ENCODE measurements around the gene TPCN2.

The TPCN2 gene

GRCh38 chr11:69084371-69084770, 35.6 kb downstream of the TPCN2 start:
- no peak for DNase-seq
- Histone ChIP-seq H3K9me3 (ENCODE audit: insufficient read depth, low read depth, low read length) (peaks cover 2% of the 10 kb centered on the region), H4K91ac (ENCODE audit: low read depth, low read length) (no peak overlapping the region), H3K23ac (ENCODE audit: low read length) (no peak overlapping the region), H3K9ac (ENCODE audit: low read length) (no peak overlapping the region), H3K4me2 (ENCODE audit: low read length) (no peak overlapping the region), H3K4me1 (ENCODE audit: control insufficient read depth in 1 of 2, insufficient read depth in 2 of 2, low read length in 2 of 2) (peaks cover 0 to 2% of the 10 kb centered on the region in 2 experiments), H2AK5ac (ENCODE audit: low read length) (no peak overlapping the region), H3K79me1 (ENCODE audit: low read length) (no peaks in the 10 kb centered on the region), H3K27ac (ENCODE audit: low read depth, low read length) (no peak overlapping the region), H3K4ac (ENCODE audit: low read depth, low read length) (no peak overlapping the region), H3K18ac (ENCODE audit: low read length) (no peak overlapping the region), H3K14ac (ENCODE audit: low read length) (no peak overlapping the region), H3K27me3 (ENCODE audit: insufficient read depth, low read length) (no peaks in the 10 kb centered on the region), H4K12ac (ENCODE audit: low read depth, low read length) (no peak overlapping the region), H3K36me3 (ENCODE audit: control insufficient read depth in 1 of 2, insufficient read depth in 2 of 2, low read length in 2 of 2) (peaks cover 12 to 23% of the 10 kb centered on the region in 2 experiments), H4K8ac (ENCODE audit: low read depth, low read length) (no peak overlapping the region), H3K4me3 (ENCODE audit: low read depth, low read length) (no peak overlapping the region), H2BK120ac (ENCODE audit: insufficient read depth, low read length, poor library complexity) (no peak overlapping the region), H2BK12ac (ENCODE audit: low read length) (no peak overlapping the region), H2BK5ac (ENCODE audit: low read depth, low read length, poor library complexity) (no peak overlapping the region), H2AFZ (ENCODE audit: insufficient read depth, low read length, poor library complexity) (no peak overlapping the region), H3K79me2 (ENCODE audit: control insufficient read depth, insufficient read depth, low read length, poor library complexity) (no peaks in the 10 kb centered on the region)
- no CpG with 5 or more reads among the region's 15 CpGs for WGBS (ENCODE audit: extremely low coverage, insufficient coverage, insufficient read length)

- H3K4me2 ChIP-seq (ENCODE audit: low read length): no peak overlapping the region
- H3K4ac ChIP-seq (ENCODE audit: low read depth, low read length): no peak overlapping the region
- no peaks in the 10 kb centered on the region for H3K27me3 ChIP-seq (ENCODE audit: insufficient read depth, low read length)
- no peak overlapping the region for H2AK5ac ChIP-seq (ENCODE audit: low read length)
- H3K4me1 ChIP-seq (ENCODE audit: control insufficient read depth in 1 of 2, insufficient read depth in 2 of 2, low read length in 2 of 2): peaks cover 0 to 2% of the 10 kb centered on the region in 2 experiments
- H3K27ac ChIP-seq (ENCODE audit: low read depth, low read length): no peak overlapping the region
- H3K79me1 ChIP-seq (ENCODE audit: low read length): no peaks in the 10 kb centered on the region
- no peak overlapping the region for H2BK120ac ChIP-seq (ENCODE audit: insufficient read depth, low read length, poor library complexity)
- no peak overlapping the region for H3K18ac ChIP-seq (ENCODE audit: low read length)
- H2AFZ ChIP-seq (ENCODE audit: insufficient read depth, low read length, poor library complexity): no peak overlapping the region
- H3K79me2 ChIP-seq (ENCODE audit: control insufficient read depth, insufficient read depth, low read length, poor library complexity): no peaks in the 10 kb centered on the region
- no peak overlapping the region for H3K9ac ChIP-seq (ENCODE audit: low read length)
- H4K8ac ChIP-seq (ENCODE audit: low read depth, low read length): no peak overlapping the region
- DNase-seq: no peak
- H3K4me3 ChIP-seq (ENCODE audit: low read depth, low read length): no peak overlapping the region
- no peak overlapping the region for H3K23ac ChIP-seq (ENCODE audit: low read length)
- no peak overlapping the region for H4K91ac ChIP-seq (ENCODE audit: low read depth, low read length)
- H4K12ac ChIP-seq (ENCODE audit: low read depth, low read length): no peak overlapping the region
- no peak overlapping the region for H2BK12ac ChIP-seq (ENCODE audit: low read length)
- peaks cover 13 to 22% of the 10 kb centered on the region in 2 experiments for H3K36me3 ChIP-seq (ENCODE audit: control insufficient read depth in 1 of 2, insufficient read depth in 2 of 2, low read length in 2 of 2)
- no CpG with 5 or more reads among the region's 27 CpGs for WGBS (ENCODE audit: extremely low coverage, insufficient coverage, insufficient read length)
- H3K14ac ChIP-seq (ENCODE audit: low read length): no peak overlapping the region
- H2BK5ac ChIP-seq (ENCODE audit: low read depth, low read length, poor library complexity): no peak overlapping the region
- peaks cover 2% of the 10 kb centered on the region for H3K9me3 ChIP-seq (ENCODE audit: insufficient read depth, low read depth, low read length)
Measured at GRCh38 chr11:69085490-69086095, 36.9 kb downstream of the TPCN2 start.

GRCh38 chr11:69086152-69087132, 37.7 kb downstream of the TPCN2 start:
- DNase-seq: no peak

GRCh38 chr11:69087133-69087524, 38.4 kb downstream of the TPCN2 start:
- H3K4me1 ChIP-seq (ENCODE audit: control insufficient read depth in 1 of 2, insufficient read depth in 2 of 2, low read length in 2 of 2): peaks cover 0 to 2% of the 10 kb centered on the region in 2 experiments
- H2BK5ac ChIP-seq (ENCODE audit: low read depth, low read length, poor library complexity): no peak overlapping the region
- no peak overlapping the region for H2BK12ac ChIP-seq (ENCODE audit: low read length)
- H2BK120ac ChIP-seq (ENCODE audit: insufficient read depth, low read length, poor library complexity): no peak overlapping the region
- no peak overlapping the region for H2AK5ac ChIP-seq (ENCODE audit: low read length)
- peaks cover 1% of the 10 kb centered on the region for H3K9me3 ChIP-seq (ENCODE audit: insufficient read depth, low read depth, low read length)
- no peak overlapping the region for H4K8ac ChIP-seq (ENCODE audit: low read depth, low read length)
- no peak overlapping the region for H3K4ac ChIP-seq (ENCODE audit: low read depth, low read length)
- H3K79me1 ChIP-seq (ENCODE audit: low read length): no peaks in the 10 kb centered on the region
- H2AFZ ChIP-seq (ENCODE audit: insufficient read depth, low read length, poor library complexity): no peak overlapping the region
- H3K36me3 ChIP-seq (ENCODE audit: control insufficient read depth in 1 of 2, insufficient read depth in 2 of 2, low read length in 2 of 2): peaks cover 8 to 18% of the 10 kb centered on the region in 2 experiments
- H3K4me3 ChIP-seq (ENCODE audit: low read depth, low read length): no peak overlapping the region
- H3K14ac ChIP-seq (ENCODE audit: low read length): no peak overlapping the region
- no peaks in the 10 kb centered on the region for H3K79me2 ChIP-seq (ENCODE audit: control insufficient read depth, insufficient read depth, low read length, poor library complexity)
- H3K27ac ChIP-seq (ENCODE audit: low read depth, low read length): no peak overlapping the region
- WGBS (ENCODE audit: extremely low coverage, insufficient coverage, insufficient read length): no CpG with 5 or more reads among the region's 11 CpGs
- no peak overlapping the region for H3K9ac ChIP-seq (ENCODE audit: low read length)
- H3K27me3 ChIP-seq (ENCODE audit: insufficient read depth, low read length): no peaks in the 10 kb centered on the region
- no peak for DNase-seq
- H4K12ac ChIP-seq (ENCODE audit: low read depth, low read length): no peak overlapping the region
- no peak overlapping the region for H3K18ac ChIP-seq (ENCODE audit: low read length)
- H3K4me2 ChIP-seq (ENCODE audit: low read length): no peak overlapping the region
- H3K23ac ChIP-seq (ENCODE audit: low read length): no peak overlapping the region
- no peak overlapping the region for H4K91ac ChIP-seq (ENCODE audit: low read depth, low read length)

More at GRCh38 chr11:69086152-69087132, 37.7 kb downstream of the TPCN2 start:
- Histone ChIP-seq H2AK5ac (ENCODE audit: low read length) (no peak overlapping the region), H3K14ac (ENCODE audit: low read length) (no peak overlapping the region), H4K8ac (ENCODE audit: low read depth, low read length) (no peak overlapping the region), H2BK120ac (ENCODE audit: insufficient read depth, low read length, poor library complexity) (no peak overlapping the region), H4K12ac (ENCODE audit: low read depth, low read length) (no peak overlapping the region), H3K4ac (ENCODE audit: low read depth, low read length) (no peak overlapping the region), H4K91ac (ENCODE audit: low read depth, low read length) (no peak overlapping the region), H3K18ac (ENCODE audit: low read length) (no peak overlapping the region), H3K27me3 (ENCODE audit: insufficient read depth, low read length) (no peaks in the 10 kb centered on the region), H3K4me1 (ENCODE audit: control insufficient read depth in 1 of 2, insufficient read depth in 2 of 2, low read length in 2 of 2) (peaks cover 0 to 2% of the 10 kb centered on the region in 2 experiments), H3K4me3 (ENCODE audit: low read depth, low read length) (no peak overlapping the region), H3K36me3 (ENCODE audit: control insufficient read depth in 1 of 2, insufficient read depth in 2 of 2, low read length in 2 of 2) (peaks cover 10 to 22% of the 10 kb centered on the region in 2 experiments), H3K9ac (ENCODE audit: low read length) (no peak overlapping the region), H3K79me2 (ENCODE audit: control insufficient read depth, insufficient read depth, low read length, poor library complexity) (no peaks in the 10 kb centered on the region), H3K23ac (ENCODE audit: low read length) (no peak overlapping the region), H3K79me1 (ENCODE audit: low read length) (no peaks in the 10 kb centered on the region), H2BK12ac (ENCODE audit: low read length) (no peak overlapping the region), H2AFZ (ENCODE audit: insufficient read depth, low read length, poor library complexity) (no peak overlapping the region), H3K9me3 (ENCODE audit: insufficient read depth, low read depth, low read length) (no peaks in the 10 kb centered on the region), H3K4me2 (ENCODE audit: low read length) (no peak overlapping the region), H2BK5ac (ENCODE audit: low read depth, low read length, poor library complexity) (no peak overlapping the region), H3K27ac (ENCODE audit: low read depth, low read length) (no peak overlapping the region)
- no CpG with 5 or more reads among the region's 28 CpGs for WGBS (ENCODE audit: extremely low coverage, insufficient coverage, insufficient read length)

All from trophoblast cell (in vitro differentiated cells and primary cell).